ENCODE results near the gene LPP.

Gene LPP

DNA sequence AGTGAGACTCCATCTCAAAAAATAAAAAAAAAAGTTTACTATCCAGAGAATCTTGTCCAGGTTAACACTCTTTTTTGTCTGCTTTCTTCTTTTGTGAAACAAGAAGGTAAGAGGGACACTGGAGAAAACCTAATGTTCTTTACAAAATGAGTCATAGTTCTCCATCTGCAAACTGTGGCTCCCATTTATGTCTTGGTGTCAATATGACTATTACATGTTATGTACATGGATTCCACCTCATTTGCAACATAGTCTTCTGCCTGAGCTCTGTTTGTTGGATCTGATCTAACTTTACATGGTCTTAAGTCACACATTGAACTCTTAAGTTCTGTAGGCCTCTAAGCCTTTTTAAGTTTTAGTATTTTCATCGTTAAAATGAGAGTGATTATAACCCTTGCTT lies 596.7 kb downstream of the LPP start:
- intact Hi-C loops (cut with micrococcal nuclease) = no loop called here
- H3K4me1 Mint-ChIP-seq (ENCODE audit: low read depth) = peaks cover 14% of the 10 kb centered on the region
- no peaks in the 10 kb centered on the region for H3K36me3 Mint-ChIP-seq (ENCODE audit: low read depth)
- no peak overlapping the region for H3K27ac Mint-ChIP-seq
- H3K27me3 Mint-ChIP-seq = no peaks in the 10 kb centered on the region
- no peaks in the 10 kb centered on the region for H3K9me3 Mint-ChIP-seq
- no peak overlapping the region for H3K4me3 Mint-ChIP-seq

GRCh38 chr3:188752850-188753249 lies 598.9 kb downstream of the LPP start:
- Mint-ChIP-seq H3K27me3 (no peaks in the 10 kb centered on the region), H3K4me1 (ENCODE audit: low read depth) (peaks cover 14% of the 10 kb centered on the region), H3K9me3 (no peaks in the 10 kb centered on the region), H3K4me3 (no peak overlapping the region), H3K36me3 (ENCODE audit: low read depth) (no peaks in the 10 kb centered on the region), H3K27ac (no peak overlapping the region)
- intact Hi-C loops (cut with micrococcal nuclease) = no loop called here

DNA sequence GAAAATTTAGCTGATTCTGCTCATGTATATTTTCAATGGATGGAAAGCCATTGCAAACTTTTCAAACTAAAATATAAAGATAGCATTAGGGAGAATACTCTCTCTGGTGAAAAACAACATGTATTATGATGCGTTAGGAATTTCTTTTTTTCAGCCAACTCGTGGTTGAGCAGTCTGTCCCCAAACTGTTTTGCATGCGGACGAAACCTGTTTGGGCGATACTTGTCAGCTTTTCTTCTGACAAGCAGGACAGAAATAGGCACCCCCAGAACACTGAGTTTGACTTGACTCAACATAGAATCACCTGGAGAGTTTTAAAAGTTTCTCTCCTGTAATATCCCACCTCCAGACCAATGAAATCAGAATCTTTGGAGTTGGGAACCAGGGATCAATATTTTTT lies 600.3 kb downstream of the LPP start:
- no peak overlapping the region for H3K4me3 Mint-ChIP-seq
- intact Hi-C loops (cut with micrococcal nuclease) = no loop called here

GRCh38 chr3:188756241-188756640 lies 602.3 kb downstream of the LPP start:
- intact Hi-C loops (cut with micrococcal nuclease) = no loop called here
- Mint-ChIP-seq H3K4me3 (no peak overlapping the region), H3K9me3 (no peaks in the 10 kb centered on the region), H3K4me1 (ENCODE audit: low read depth) (peaks cover 23% of the 10 kb centered on the region), H3K27me3 (no peaks in the 10 kb centered on the region), H3K27ac (no peak overlapping the region), H3K36me3 (ENCODE audit: low read depth) (peaks cover 20% of the 10 kb centered on the region)

More for the DNA sequence above, 600.3 kb downstream of the LPP start:
- H3K27ac Mint-ChIP-seq = no peak overlapping the region
- peaks cover under 1% of the 10 kb centered on the region for H3K36me3 Mint-ChIP-seq (ENCODE audit: low read depth)
- H3K4me1 Mint-ChIP-seq (ENCODE audit: low read depth) = peaks cover 17% of the 10 kb centered on the region
- no peaks in the 10 kb centered on the region for H3K9me3 Mint-ChIP-seq
- no peaks in the 10 kb centered on the region for H3K27me3 Mint-ChIP-seq

GRCh38 chr3:188759336-188760005 lies 605.5 kb downstream of the LPP start:
- intact Hi-C loops (cut with micrococcal nuclease) = no loop called here
- H3K9me3 Mint-ChIP-seq = no peaks in the 10 kb centered on the region

GRCh38 chr3:188760408-188760807 lies 606.5 kb downstream of the LPP start:
- Mint-ChIP-seq H3K27me3 (no peaks in the 10 kb centered on the region), H3K36me3 (ENCODE audit: low read depth) (peaks cover 24% of the 10 kb centered on the region), H3K4me3 (no peak overlapping the region), H3K27ac (no peak overlapping the region), H3K4me1 (ENCODE audit: low read depth) (peaks cover 16% of the 10 kb centered on the region), H3K9me3 (no peaks in the 10 kb centered on the region)
- intact Hi-C loops (cut with micrococcal nuclease) = no loop called here

More at GRCh38 chr3:188759336-188760005, 605.5 kb downstream of the LPP start:
- Mint-ChIP-seq H3K4me1 (ENCODE audit: low read depth) (peaks cover 9% of the 10 kb centered on the region), H3K27me3 (no peaks in the 10 kb centered on the region), H3K27ac (no peak overlapping the region), H3K4me3 (no peak overlapping the region), H3K36me3 (ENCODE audit: low read depth) (peaks cover 24% of the 10 kb centered on the region)

- Mint-ChIP-seq H3K27ac (no peak overlapping the region), H3K36me3 (ENCODE audit: low read depth) (peaks cover 24% of the 10 kb centered on the region), H3K27me3 (no peaks in the 10 kb centered on the region), H3K4me1 (ENCODE audit: low read depth) (peaks cover 16% of the 10 kb centered on the region), H3K4me3 (no peak overlapping the region), H3K9me3 (no peaks in the 10 kb centered on the region)
- intact Hi-C loops (cut with micrococcal nuclease) = no loop called here
Measured at GRCh38 chr3:188761439-188761838, 607.5 kb downstream of the LPP start.

DNA sequence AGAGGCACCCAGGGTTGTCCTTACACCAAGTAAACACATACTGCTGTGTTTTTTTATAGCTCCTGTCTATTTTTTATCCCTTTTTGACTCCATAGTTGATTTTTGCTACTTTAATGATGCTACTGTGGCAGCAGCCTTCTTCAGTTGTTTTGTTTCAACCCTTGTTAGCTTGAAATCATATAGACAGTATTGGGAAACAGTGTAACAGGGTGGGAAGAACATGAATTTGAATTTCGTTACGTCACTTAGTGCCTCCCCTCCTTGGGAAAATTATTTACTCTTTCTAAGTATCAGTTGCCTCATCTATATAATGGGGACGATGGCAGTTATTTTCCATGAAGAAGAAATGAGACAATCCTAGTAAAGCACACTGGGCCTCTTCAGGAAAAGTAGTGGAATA lies 608.0 kb downstream of the LPP start:
- H3K27me3 Mint-ChIP-seq = no peaks in the 10 kb centered on the region
- peaks cover 16% of the 10 kb centered on the region for H3K4me1 Mint-ChIP-seq (ENCODE audit: low read depth)
- no peaks in the 10 kb centered on the region for H3K9me3 Mint-ChIP-seq
- intact Hi-C loops (cut with micrococcal nuclease) = no loop called here
- H3K36me3 Mint-ChIP-seq (ENCODE audit: low read depth) = peaks cover 24% of the 10 kb centered on the region
- no peak overlapping the region for H3K4me3 Mint-ChIP-seq
- no peak overlapping the region for H3K27ac Mint-ChIP-seq

DNA sequence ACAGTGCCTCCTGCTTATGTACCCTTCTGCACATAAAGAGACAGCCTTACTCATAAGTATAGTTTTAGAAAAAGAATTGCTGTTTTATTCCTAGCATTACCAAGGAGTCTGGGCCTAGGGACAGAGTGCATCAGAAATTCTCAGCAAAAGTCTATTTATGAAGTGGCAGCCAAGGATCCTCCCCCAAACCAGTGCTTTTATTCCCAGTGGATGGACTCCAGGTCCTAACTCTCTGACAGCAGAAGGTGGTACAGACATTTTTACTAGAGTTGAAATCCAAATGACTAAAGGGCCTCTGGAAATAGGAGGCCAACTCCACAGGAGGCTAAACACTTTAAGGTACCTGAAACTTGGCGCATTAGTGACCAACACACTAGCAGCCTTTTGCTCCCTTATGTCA lies 610.7 kb downstream of the LPP start:
- peaks cover 20% of the 10 kb centered on the region for H3K36me3 Mint-ChIP-seq (ENCODE audit: low read depth)
- no peak overlapping the region for H3K4me3 Mint-ChIP-seq
- no peak overlapping the region for H3K27ac Mint-ChIP-seq
- H3K27me3 Mint-ChIP-seq = no peaks in the 10 kb centered on the region
- peaks cover 16% of the 10 kb centered on the region for H3K4me1 Mint-ChIP-seq (ENCODE audit: low read depth)
- H3K9me3 Mint-ChIP-seq = no peaks in the 10 kb centered on the region
- intact Hi-C loops (cut with micrococcal nuclease) = no loop called here

DNA sequence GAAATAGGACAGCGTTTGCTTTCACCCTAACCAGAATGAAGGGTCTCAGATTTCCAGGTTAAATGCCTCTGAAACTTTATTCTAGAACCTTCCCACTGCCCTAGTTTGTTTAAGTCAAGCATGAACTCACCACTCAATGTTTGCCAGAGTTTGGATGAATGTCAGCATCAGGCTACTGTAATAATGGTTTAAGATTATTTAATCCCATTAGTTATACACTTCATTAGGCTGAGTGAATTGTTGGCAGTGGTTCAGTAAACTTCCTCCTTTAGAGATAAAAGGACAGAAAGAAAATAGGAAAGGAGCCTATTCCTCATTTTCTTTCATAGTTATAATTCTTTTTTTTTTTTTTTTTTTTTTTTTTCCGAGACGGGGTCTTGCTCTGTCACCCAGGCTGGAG lies 615.9 kb downstream of the LPP start:
- Mint-ChIP-seq H3K4me1 (ENCODE audit: low read depth) (peaks cover 18% of the 10 kb centered on the region), H3K27me3 (no peaks in the 10 kb centered on the region), H3K4me3 (no peak overlapping the region), H3K27ac (no peak overlapping the region), H3K9me3 (no peaks in the 10 kb centered on the region), H3K36me3 (ENCODE audit: low read depth) (peaks cover 11% of the 10 kb centered on the region)
- intact Hi-C loops (cut with micrococcal nuclease) = no loop called here

DNA sequence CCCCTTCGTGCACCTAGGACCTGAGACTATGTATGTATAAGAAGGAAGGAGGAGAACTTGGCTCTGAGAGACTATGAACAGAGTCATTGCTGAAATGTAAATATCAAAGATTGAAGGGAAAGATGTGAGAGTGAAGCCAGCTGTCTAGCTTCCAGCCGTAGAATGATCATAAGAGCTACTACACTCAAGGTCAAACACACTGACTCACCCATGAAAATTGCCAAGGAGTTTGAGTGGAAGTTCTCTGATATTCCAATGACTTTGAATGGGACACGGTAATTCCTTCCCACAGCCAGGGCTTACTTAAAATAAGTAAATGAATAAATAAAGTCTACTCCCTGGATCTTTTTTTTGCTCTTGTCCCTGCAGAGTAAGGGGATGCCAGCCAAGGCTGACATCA lies 618.9 kb downstream of the LPP start:
- Mint-ChIP-seq H3K27me3 (no peaks in the 10 kb centered on the region), H3K9me3 (no peaks in the 10 kb centered on the region), H3K4me3 (no peak overlapping the region), H3K36me3 (ENCODE audit: low read depth) (peaks cover 11% of the 10 kb centered on the region), H3K27ac (no peak overlapping the region), H3K4me1 (ENCODE audit: low read depth) (peaks cover 12% of the 10 kb centered on the region)
- intact Hi-C loops (cut with micrococcal nuclease) = no loop called here

DNA sequence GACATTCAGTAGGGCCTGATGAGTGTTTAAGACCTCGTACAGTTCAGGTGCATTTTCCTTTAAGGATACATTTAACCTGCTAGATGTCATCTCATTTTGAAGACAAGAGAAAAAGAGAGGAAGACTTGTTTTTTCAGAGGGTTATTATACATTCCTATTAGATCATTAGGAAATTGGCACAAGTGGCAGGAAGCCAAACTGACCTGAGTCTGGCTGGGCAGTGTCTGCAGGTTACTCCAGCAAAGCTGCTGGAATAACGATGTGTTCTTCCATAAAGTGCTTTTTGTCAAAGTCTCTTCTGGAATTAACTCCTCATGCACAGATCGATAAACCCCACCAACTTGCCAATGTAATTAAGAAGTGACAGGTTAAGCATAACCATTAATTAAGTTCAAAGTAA lies 621.5 kb downstream of the LPP start:
- Mint-ChIP-seq H3K4me1 (ENCODE audit: low read depth) (peaks cover 10% of the 10 kb centered on the region), H3K36me3 (ENCODE audit: low read depth) (peaks cover 11% of the 10 kb centered on the region), H3K27me3 (no peaks in the 10 kb centered on the region), H3K4me3 (no peak overlapping the region), H3K27ac (no peak overlapping the region), H3K9me3 (no peaks in the 10 kb centered on the region)
- intact Hi-C loops (cut with micrococcal nuclease) = no loop called here

GRCh38 chr3:188776447-188776846 lies 622.5 kb downstream of the LPP start:
- Mint-ChIP-seq H3K27me3 (no peaks in the 10 kb centered on the region), H3K4me1 (ENCODE audit: low read depth) (peaks cover 20% of the 10 kb centered on the region)

DNA sequence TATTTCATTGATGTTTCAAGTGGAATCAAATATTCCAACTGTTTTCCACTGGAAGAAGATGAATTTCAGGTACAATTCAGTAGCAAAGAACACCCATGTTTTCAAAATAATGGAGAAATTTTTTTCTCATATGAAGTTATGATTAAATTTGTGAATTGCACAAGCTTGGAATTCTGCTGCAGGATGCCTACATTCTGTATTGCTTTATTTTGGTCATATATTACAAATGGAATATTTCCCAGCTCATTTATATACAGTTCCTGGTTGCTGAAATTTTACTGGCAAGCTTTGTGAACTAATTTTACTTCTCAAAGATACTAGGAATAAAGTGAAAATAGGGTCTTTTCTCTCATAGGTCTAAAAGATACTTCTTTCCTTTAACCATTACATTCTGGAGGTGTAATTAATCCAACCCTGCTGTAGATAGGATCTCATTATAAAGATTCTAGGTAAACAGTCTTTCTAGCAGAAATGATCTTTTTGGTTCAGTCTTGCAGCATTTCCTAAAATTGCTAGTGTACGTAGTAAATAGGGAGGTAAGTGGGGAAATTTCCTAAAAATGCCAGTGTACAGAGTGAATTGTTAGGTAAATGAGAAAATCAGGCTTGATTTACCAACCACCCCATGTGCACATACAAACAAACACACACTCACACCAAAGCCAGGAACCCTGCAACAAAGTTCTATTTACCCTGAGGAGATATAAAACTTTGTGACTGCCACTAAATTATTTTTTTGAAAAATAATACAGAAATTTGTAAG lies 624.3 kb downstream of the LPP start:
- H3K27me3 Mint-ChIP-seq = no peaks in the 10 kb centered on the region
- H3K27ac Mint-ChIP-seq = no peak overlapping the region
- H3K36me3 Mint-ChIP-seq (ENCODE audit: low read depth) = peaks cover 8% of the 10 kb centered on the region
- peaks cover 30% of the 10 kb centered on the region for H3K4me1 Mint-ChIP-seq (ENCODE audit: low read depth)
- H3K9me3 Mint-ChIP-seq = no peaks in the 10 kb centered on the region
- H3K4me3 Mint-ChIP-seq = no peak overlapping the region
- intact Hi-C loops (cut with micrococcal nuclease) = no loop called here

More at GRCh38 chr3:188776447-188776846, 622.5 kb downstream of the LPP start:
- Mint-ChIP-seq H3K9me3 (no peaks in the 10 kb centered on the region), H3K4me3 (no peak overlapping the region), H3K36me3 (ENCODE audit: low read depth) (peaks cover 18% of the 10 kb centered on the region), H3K27ac (no peak overlapping the region)
- intact Hi-C loops (cut with micrococcal nuclease) = no loop called here

Measured in dendritic cell treated with granulocyte-macrophage colony-stimulating factor and Interleukin-4, amounts not matched to agents 40 ng/mL and 50 ng/mL, for 4 days (primary cell).